ENCODE results near the gene XBP1. TPM values are rescaled to one million over a fixed set of nuclear protein-coding genes. Genes with fewer than 3 reads are reported as not detected.

XBP1 gene
- total RNA-seq, 1 donor from 2014 or later: 72.7 TPM

- H3K27ac ChIP-seq: no peak overlapping the region
- Mint-ChIP-seq H3K4me1 (peaks cover 13% of the 10 kb centered on the region), H3K4me3 (peak overlapping the region; percentile 93), H3K9me3 (peaks cover 2% of the 10 kb centered on the region), H3K27ac (no peak overlapping the region), H3K27me3 (ENCODE audit: insufficient read depth, low read depth) (peaks cover 5% of the 10 kb centered on the region), H3K36me3 (peaks cover 19% of the 10 kb centered on the region)
- H2AFZ ChIP-seq (replicated peaks): no peak overlapping the region
- no peaks in the 10 kb centered on the region for H3K27me3 ChIP-seq
- H3K9me3 ChIP-seq (ENCODE audit: low read depth): no peaks in the 10 kb centered on the region
- peaks cover 34% of the 10 kb centered on the region for H3K79me2 ChIP-seq (ENCODE audit: low read depth)
- peaks cover 4% of the 10 kb centered on the region for H3F3A ChIP-seq (ENCODE audit: low read depth)
- H4K20me1 ChIP-seq (ENCODE audit: low read depth): peaks cover 12% of the 10 kb centered on the region
- no peak for TF ChIP-seq EZH2phosphoT487 (IDR thresholded peaks at IDR 0.05)
- no peak for TF ChIP-seq CTCF (IDR thresholded peaks at IDR 0.05)
- no peak for TF ChIP-seq EZH2 (IDR thresholded peaks at IDR 0.05)
- DNase-seq (ENCODE audit: low spot score): no peak
- no peak overlapping the region for H3K4me2 ChIP-seq
- peaks cover 5% of the 10 kb centered on the region for H3K4me1 ChIP-seq
- H3K36me3 ChIP-seq: peaks cover 10% of the 10 kb centered on the region
- no peak overlapping the region for H3K4me3 ChIP-seq
- H3K9ac ChIP-seq: no peak overlapping the region
Observed at GRCh38 chr22:28771195-28771791, 29.1 kb downstream of the XBP1 start.

- H3K27me3 Mint-ChIP-seq (ENCODE audit: insufficient read depth, low read depth): peaks cover 5% of the 10 kb centered on the region
- Histone ChIP-seq H3K27me3 (no peaks in the 10 kb centered on the region), H3K4me1 (peaks cover 5% of the 10 kb centered on the region), H3K27ac (no peak overlapping the region), H3K79me2 (ENCODE audit: low read depth) (peaks cover 16% of the 10 kb centered on the region), H3F3A (ENCODE audit: low read depth) (peaks cover under 1% of the 10 kb centered on the region), H4K20me1 (ENCODE audit: low read depth) (peaks cover 8% of the 10 kb centered on the region), H3K9me3 (ENCODE audit: low read depth) (no peaks in the 10 kb centered on the region), H3K4me2 (no peak overlapping the region), H2AFZ (replicated peaks) (no peak overlapping the region), H3K9ac (no peak overlapping the region), H3K4me3 (no peak overlapping the region), H3K36me3 (peaks cover 2% of the 10 kb centered on the region)
- peaks cover 9% of the 10 kb centered on the region for H3K4me1 Mint-ChIP-seq
- TF ChIP-seq EZH2phosphoT487 (IDR thresholded peaks at IDR 0.05): no peak
- no peak for TF ChIP-seq EZH2 (IDR thresholded peaks at IDR 0.05)
- TF ChIP-seq CTCF (IDR thresholded peaks at IDR 0.05): no peak
- peaks cover 6% of the 10 kb centered on the region for H3K36me3 Mint-ChIP-seq
- H3K9me3 Mint-ChIP-seq: peaks cover 2% of the 10 kb centered on the region
- peak overlapping the region; percentile 14 for H3K27ac Mint-ChIP-seq
- H3K4me3 Mint-ChIP-seq: no peak overlapping the region
- no peak for DNase-seq (ENCODE audit: low spot score)
Observed at GRCh38 chr22:28769394-28770085, 30.8 kb downstream of the XBP1 start.

GRCh38 chr22:28768701-28769393 lies 31.5 kb downstream of the XBP1 start:
- Histone ChIP-seq H3K9ac (no peak overlapping the region), H3K27ac (no peak overlapping the region), H3K79me2 (ENCODE audit: low read depth) (peaks cover 9% of the 10 kb centered on the region), H3K27me3 (no peaks in the 10 kb centered on the region), H4K20me1 (ENCODE audit: low read depth) (peaks cover 4% of the 10 kb centered on the region), H3K36me3 (no peaks in the 10 kb centered on the region), H3K4me3 (no peak overlapping the region), H3K4me1 (peaks cover 5% of the 10 kb centered on the region), H3K4me2 (no peak overlapping the region), H3K9me3 (ENCODE audit: low read depth) (no peaks in the 10 kb centered on the region), H3F3A (ENCODE audit: low read depth) (no peaks in the 10 kb centered on the region), H2AFZ (replicated peaks) (no peak overlapping the region)
- peak overlapping the region; percentile 33 for H3K27ac Mint-ChIP-seq
- peaks cover 2% of the 10 kb centered on the region for H3K9me3 Mint-ChIP-seq
- H3K36me3 Mint-ChIP-seq: peaks cover 5% of the 10 kb centered on the region
- H3K27me3 Mint-ChIP-seq (ENCODE audit: insufficient read depth, low read depth): peaks cover 5% of the 10 kb centered on the region
- no peak for TF ChIP-seq EZH2 (IDR thresholded peaks at IDR 0.05)
- no peak for TF ChIP-seq CTCF (IDR thresholded peaks at IDR 0.05)
- TF ChIP-seq EZH2phosphoT487 (IDR thresholded peaks at IDR 0.05): no peak
- no peak overlapping the region for H3K4me3 Mint-ChIP-seq
- DNase-seq (ENCODE audit: low spot score): no peak
- H3K4me1 Mint-ChIP-seq: peaks cover 8% of the 10 kb centered on the region
